TTC549 (cell line): ENCODE data around the gene ZP2.
"Not testable (repeated sequence)": the region's sequence is repeated elsewhere in the genome, so short reads cannot be mapped to it uniquely, and the experiment has no call there.

ENCODE experiments used
- FAIRE-seq: peaks from 2 replicates; lab custom pipeline; 2012; peaks lifted over from hg19 to GRCh38; lab: Jason Lieb, UNC

ZP2 gene

GRCh38 chr16:21214086-21214485 lies 2.7 kb upstream of the ZP2 start:
- FAIRE-seq, result no peak

GRCh38 chr16:21208446-21209230 lies 2.7 kb downstream of the ZP2 start:
- no peak for FAIRE-seq

- no peak for FAIRE-seq
Observed at GRCh38 chr16:21206550-21206949, 4.8 kb downstream of the ZP2 start.

GRCh38 chr16:21205303-21205702 lies 6.1 kb downstream of the ZP2 start:
- FAIRE-seq, result no peak

GRCh38 chr16:21203155-21203797 lies 8.1 kb downstream of the ZP2 start:
- no peak for FAIRE-seq

- FAIRE-seq, result no peak
Observed at GRCh38 chr16:21199607-21200218, 11.7 kb downstream of the ZP2 start.

- FAIRE-seq, result no peak
Observed at GRCh38 chr16:21197621-21198020, 13.8 kb downstream of the ZP2 start.

- no peak for FAIRE-seq
Observed at GRCh38 chr16:21197112-21197511, 14.3 kb downstream of the ZP2 start.

GRCh38 chr16:21195330-21195729 lies 16.0 kb downstream of the ZP2 start:
- not testable (repeated sequence) for FAIRE-seq

- FAIRE-seq, result no peak
Observed at GRCh38 chr16:21194771-21195301, 16.5 kb downstream of the ZP2 start.

GRCh38 chr16:21192991-21193390 lies 18.4 kb downstream of the ZP2 start:
- no peak for FAIRE-seq

- no peak for FAIRE-seq
Observed at GRCh38 chr16:21190599-21190998, 20.8 kb downstream of the ZP2 start.

GRCh38 chr16:21190013-21190412 lies 21.4 kb downstream of the ZP2 start:
- FAIRE-seq, result no peak

- no peak for FAIRE-seq
Observed at GRCh38 chr16:21189311-21189710, 22.1 kb downstream of the ZP2 start.

GRCh38 chr16:21186326-21186691 lies 25.1 kb downstream of the ZP2 start:
- no peak for FAIRE-seq

- FAIRE-seq, result no peak
Observed at GRCh38 chr16:21185659-21186325, 25.6 kb downstream of the ZP2 start.

GRCh38 chr16:21184834-21185233 lies 26.5 kb downstream of the ZP2 start:
- no peak for FAIRE-seq

GRCh38 chr16:21183995-21184394 lies 27.4 kb downstream of the ZP2 start:
- no peak for FAIRE-seq

GRCh38 chr16:21179983-21180365 lies 31.4 kb downstream of the ZP2 start:
- no peak for FAIRE-seq

GRCh38 chr16:21179126-21179982 lies 32.0 kb downstream of the ZP2 start:
- no peak for FAIRE-seq

GRCh38 chr16:21175397-21175796 lies 36.0 kb downstream of the ZP2 start:
- no peak for FAIRE-seq

- FAIRE-seq, result no peak
Observed at GRCh38 chr16:21172650-21173049, 38.7 kb downstream of the ZP2 start.
